Vagina (tissue), 2 donors: ENCODE data around the gene VSTM2B. TPM values are rescaled to one million over a fixed set of nuclear protein-coding genes. Genes with fewer than 3 reads are reported as not detected.

Experiments
- DNase-seq, 2 donors: peaks; one replicate each; pipeline ENCODE4 v3.0.0-alpha.2; 2017; ENCODE audit errors: extremely low spot score in 2 of 2
- H3K27ac ChIP-seq: fragments of 200-600 bp; sonication (generic); one replicate; pipeline ENCODE4 v1.5.1; 2019
- H3K27me3 ChIP-seq: fragments of 200-600 bp; sonication (generic); one replicate; pipeline ENCODE4 v1.5.1; 2019
- H3K36me3 ChIP-seq, 2 donors: fragments of 200-600 bp; sonication (generic); one replicate each; pipeline ENCODE4 v1.5.1; 2017 to 2019
- H3K4me1 ChIP-seq: fragments of 200-600 bp; sonication (generic); one replicate; pipeline ENCODE4 v1.5.1; 2019
- H3K4me3 ChIP-seq, 2 donors: fragments of 200-600 bp; sonication (generic); 1 replicate in 1 of 2; 2 replicates in 1 of 2; pipeline ENCODE4 v1.5.1; 2016 to 2019
- H3K9me3 ChIP-seq: fragments of 200-600 bp; sonication (generic); one replicate; pipeline ENCODE4 v1.5.1; 2019
- CTCF ChIP-seq, 3 experiments: fragments of 450-650 bp in 2 of 3; fragments of 200-600 bp in 1 of 3; sonication (generic) in 1 of 3; IDR thresholded peaks; one replicate each; pipeline ENCODE4 v1.5.1; 2017 to 2019; ENCODE audit warnings: antibody characterized with exemption in 3 of 3, mild to moderate bottlenecking in 2 of 3, moderate library complexity in 2 of 3
- POLR2A ChIP-seq, 2 donors: fragments of 450-650 bp; IDR thresholded peaks; one replicate each; pipeline ENCODE4 v1.6.1; 2017; ENCODE audit warnings: antibody characterized with exemption in 2 of 2, mild to moderate bottlenecking in 2 of 2, moderate library complexity in 2 of 2
- POLR2AphosphoS5 ChIP-seq, 2 donors: sonication (generic); formaldehyde crosslinking; IDR thresholded peaks; one replicate each; pipeline ENCODE4 v1.9.0; 2017; ENCODE audit warnings: antibody characterized with exemption in 2 of 2, mild to moderate bottlenecking in 2 of 2, low read depth in 1 of 2; ENCODE audit not compliant: insufficient read depth in 1 of 2
- intact Hi-C: fragments of 100-400 bp; cut with DNase I; formaldehyde crosslinking; loops from one replicate; pipeline ENCODE4 v1.15.1; 2023
- total RNA-seq: library from RNA; depleted of rRNA; stranded (reverse); fragments of >200 nt; gene quantifications from one replicate; pipeline ENCODE4 v1.2.3, GENCODE V29; 2016

VSTM2B gene
- total RNA-seq, 1 donor from 2014 or later, result 0.98 TPM

- no peaks in the 10 kb centered on the region for H3K4me1 ChIP-seq
Measured at GRCh38 chr19:29546583-29547190, 20.9 kb downstream of the VSTM2B start.

DNA sequence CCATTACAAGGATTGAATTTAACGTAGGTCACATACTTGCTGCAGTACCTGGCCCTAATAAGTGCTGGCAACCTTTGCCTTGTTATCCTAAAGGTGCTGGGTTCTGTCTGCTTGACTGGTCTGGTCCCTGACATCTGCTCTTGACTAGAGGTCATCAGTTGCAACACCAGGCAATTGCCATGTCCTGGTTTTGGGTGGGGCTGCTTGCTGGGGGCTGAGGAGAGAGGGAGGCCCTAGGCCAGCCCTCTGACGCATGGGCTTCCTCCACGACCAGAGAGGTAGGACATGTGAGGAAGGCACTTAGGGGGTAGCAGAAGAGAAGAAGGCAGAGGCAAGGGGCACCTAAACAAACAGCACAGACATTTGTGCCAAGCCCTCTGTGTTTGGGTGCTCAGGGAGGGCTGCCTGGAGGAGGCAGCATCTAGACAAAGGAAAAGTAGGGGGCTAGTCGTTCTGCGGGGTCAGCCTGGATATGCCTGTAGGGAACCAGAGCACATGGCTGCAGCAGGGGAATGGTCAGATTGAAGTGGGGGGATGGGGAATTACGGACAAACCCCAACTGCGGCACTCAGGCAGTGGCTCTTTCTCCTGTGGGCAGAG is 21.7 kb downstream of the VSTM2B start:
- no peaks in the 10 kb centered on the region for H3K36me3 ChIP-seq
- TF ChIP-seq POLR2A (IDR thresholded peaks at IDR 0.05), result no peak
- no peak for TF ChIP-seq CTCF (IDR thresholded peaks at IDR 0.05)
- no peak for TF ChIP-seq POLR2AphosphoS5 (IDR thresholded peaks at IDR 0.05; ENCODE audit: insufficient read depth in 1 of 2, low read depth in 1 of 2)
- no peak overlapping the region for H3K27ac ChIP-seq
- H3K4me1 ChIP-seq, result no peaks in the 10 kb centered on the region
- no peak for DNase-seq
- no peaks in the 10 kb centered on the region for H3K9me3 ChIP-seq
- no peak overlapping the region for H3K4me3 ChIP-seq
- intact Hi-C loops, result no loop called here
- H3K27me3 ChIP-seq, result no peaks in the 10 kb centered on the region

More at GRCh38 chr19:29546583-29547190, 20.9 kb downstream of the VSTM2B start:
- Histone ChIP-seq H3K9me3 (no peaks in the 10 kb centered on the region), H3K27ac (no peak overlapping the region), H3K27me3 (no peaks in the 10 kb centered on the region), H3K4me3 (no peak overlapping the region), H3K36me3 (no peaks in the 10 kb centered on the region)
- intact Hi-C loops, result no loop called here
- no peak for DNase-seq
- no peak for TF ChIP-seq CTCF (IDR thresholded peaks at IDR 0.05)
- no peak for TF ChIP-seq POLR2AphosphoS5 (IDR thresholded peaks at IDR 0.05; ENCODE audit: insufficient read depth in 1 of 2, low read depth in 1 of 2)
- no peak for TF ChIP-seq POLR2A (IDR thresholded peaks at IDR 0.05)

- no peak for DNase-seq
- H3K4me1 ChIP-seq, result no peaks in the 10 kb centered on the region
- no peak for TF ChIP-seq CTCF (IDR thresholded peaks at IDR 0.05)
- TF ChIP-seq POLR2AphosphoS5 (IDR thresholded peaks at IDR 0.05; ENCODE audit: insufficient read depth in 1 of 2, low read depth in 1 of 2), result no peak
- TF ChIP-seq POLR2A (IDR thresholded peaks at IDR 0.05), result no peak
- H3K27ac ChIP-seq, result no peak overlapping the region
- no peaks in the 10 kb centered on the region for H3K9me3 ChIP-seq
- intact Hi-C loops, result no loop called here
- H3K36me3 ChIP-seq, result no peaks in the 10 kb centered on the region
- H3K4me3 ChIP-seq, result no peak overlapping the region
- H3K27me3 ChIP-seq, result no peaks in the 10 kb centered on the region
Measured at GRCh38 chr19:29547981-29548380, 22.2 kb downstream of the VSTM2B start.

DNA sequence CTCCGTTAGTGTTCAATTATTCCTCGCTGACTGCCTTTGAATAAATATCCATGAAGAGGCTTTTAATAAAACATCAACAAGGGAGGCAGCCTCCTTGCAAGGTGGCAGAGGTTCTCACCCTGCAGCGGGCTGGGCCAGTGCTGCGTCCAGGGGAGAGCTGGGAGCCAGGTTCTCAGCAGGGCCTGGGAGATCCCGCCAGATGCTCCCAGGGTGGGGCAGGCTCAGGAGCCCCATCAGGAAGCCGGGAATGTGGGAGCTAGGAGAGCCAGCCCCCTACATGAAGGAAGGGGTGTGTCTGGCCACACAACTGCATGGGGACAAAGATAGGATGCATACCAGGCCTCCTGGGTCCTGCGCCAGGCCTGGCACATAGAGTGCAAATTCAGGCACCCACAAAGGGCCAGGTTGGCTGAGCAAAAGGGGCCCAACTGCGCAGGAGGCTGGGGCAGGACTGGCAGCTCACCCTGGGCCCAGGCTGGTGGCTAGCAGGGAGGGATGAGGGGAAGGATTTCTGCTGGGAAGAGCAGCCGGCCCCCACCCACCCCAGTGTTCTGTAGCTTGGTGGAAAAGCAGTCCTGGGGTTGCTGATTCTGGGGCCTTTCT is 22.8 kb downstream of the VSTM2B start:
- no peaks in the 10 kb centered on the region for H3K36me3 ChIP-seq
- H3K4me3 ChIP-seq, result no peak overlapping the region
- H3K4me1 ChIP-seq, result no peaks in the 10 kb centered on the region
- intact Hi-C loops, result no loop called here
- DNase-seq, result no peak
- no peak overlapping the region for H3K27ac ChIP-seq
- H3K9me3 ChIP-seq, result no peaks in the 10 kb centered on the region
- TF ChIP-seq POLR2AphosphoS5 (IDR thresholded peaks at IDR 0.05; ENCODE audit: insufficient read depth in 1 of 2, low read depth in 1 of 2) (no peak), POLR2A (IDR thresholded peaks at IDR 0.05) (no peak)
- H3K27me3 ChIP-seq, result no peaks in the 10 kb centered on the region

DNA sequence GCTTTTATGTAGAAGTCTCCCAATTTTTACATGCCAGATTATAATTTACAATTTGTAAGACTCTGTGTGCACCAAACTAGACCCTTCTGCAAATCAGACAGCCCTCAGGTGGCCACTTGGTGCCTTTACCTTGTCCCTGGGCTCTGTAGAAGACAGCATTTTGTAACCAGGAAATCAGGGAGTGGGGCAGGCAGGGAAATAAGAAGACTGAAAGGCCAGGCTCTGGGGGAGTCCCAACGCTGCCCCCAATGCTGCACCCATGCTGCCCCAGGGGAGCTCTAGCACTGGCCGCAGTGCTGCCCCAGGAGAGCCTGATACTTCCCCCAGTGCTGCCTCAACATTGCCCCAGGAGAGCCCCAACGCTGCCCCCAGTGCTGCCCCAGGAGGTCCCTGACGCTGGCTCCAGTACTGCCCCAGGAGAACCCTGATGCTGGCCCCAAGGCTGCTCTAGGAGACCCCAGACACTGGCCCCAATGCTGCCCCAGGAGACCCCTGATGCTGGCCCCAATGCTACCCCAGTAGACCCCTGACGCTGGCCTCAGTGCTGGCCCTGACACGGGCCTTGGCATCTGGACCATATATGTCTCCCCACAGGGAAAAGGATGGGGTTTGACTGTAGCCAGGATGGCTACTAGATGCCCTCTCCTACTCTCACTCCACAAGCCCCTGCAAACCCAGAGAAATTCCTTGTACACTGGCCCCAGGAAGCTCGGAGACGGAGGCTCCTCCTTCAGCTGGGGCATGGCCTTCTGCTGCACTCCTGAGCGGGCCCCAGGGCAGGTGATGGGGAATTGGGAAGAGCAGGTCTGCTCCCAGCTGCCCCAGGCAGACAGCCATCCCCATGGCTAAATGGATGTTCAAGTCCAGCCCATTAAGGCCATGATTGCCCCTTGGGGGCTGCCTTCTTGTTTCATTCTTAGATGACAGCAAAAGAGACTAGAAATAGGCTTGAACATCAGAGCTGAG is 23.6 kb downstream of the VSTM2B start:
- Histone ChIP-seq H3K27me3 (no peaks in the 10 kb centered on the region), H3K9me3 (peaks cover 5% of the 10 kb centered on the region), H3K36me3 (no peaks in the 10 kb centered on the region), H3K4me1 (no peaks in the 10 kb centered on the region), H3K4me3 (no peak overlapping the region), H3K27ac (no peak overlapping the region)
- intact Hi-C loops, result no loop called here
- TF ChIP-seq POLR2A (IDR thresholded peaks at IDR 0.05), result no peak
- TF ChIP-seq POLR2AphosphoS5 (IDR thresholded peaks at IDR 0.05; ENCODE audit: insufficient read depth in 1 of 2, low read depth in 1 of 2), result no peak
- TF ChIP-seq CTCF (IDR thresholded peaks at IDR 0.05), result no peak
- no peak for DNase-seq
